IgD-negative memory B cell (primary cell): ENCODE results near the gene SV2C. TPM values are rescaled to one million over a fixed set of nuclear protein-coding genes. Genes with fewer than 3 reads are reported as not detected.

ENCODE experiments used
- H3K27ac Mint-ChIP-seq, 3 donors: one replicate each; pipeline ENCODE4 v1.8.0; 2020 to 2022; ENCODE audit warnings: mild to moderate bottlenecking in 3 of 3, mixed read lengths in 3 of 3, moderate library complexity in 1 of 3
- H3K27me3 Mint-ChIP-seq: one replicate; pipeline ENCODE4 v1.8.0; 2021; ENCODE audit warnings: mixed read lengths
- H3K36me3 Mint-ChIP-seq: one replicate; pipeline ENCODE4 v1.8.0; 2020; ENCODE audit warnings: mild to moderate bottlenecking, mixed read lengths
- H3K4me1 Mint-ChIP-seq, 3 donors: one replicate each; pipeline ENCODE4 v1.8.0; 2020 to 2022; ENCODE audit warnings: mixed read lengths in 3 of 3, mild to moderate bottlenecking in 1 of 3
- H3K4me3 Mint-ChIP-seq, 4 donors: one replicate each; pipeline ENCODE4 v1.8.0; 2020 to 2022; ENCODE audit warnings: mild to moderate bottlenecking in 4 of 4, mixed read lengths in 4 of 4, moderate library complexity in 3 of 4
- H3K9me3 Mint-ChIP-seq, 3 donors: one replicate each; pipeline ENCODE4 v1.8.0; 2020 to 2021; ENCODE audit warnings: mixed read lengths in 3 of 3, mild to moderate bottlenecking in 1 of 3
- polyA plus RNA-seq: library from polyadenylated mRNA; unstranded; fragments of 300-500 nt; fragmentation: Illumina TruSeq; gene quantifications from one replicate; pipeline ENCODE4 v1.2.3, GENCODE V29; 2021

The SV2C gene
- polyA plus RNA-seq, 1 donor from 2014 or later, result not detected

DNA sequence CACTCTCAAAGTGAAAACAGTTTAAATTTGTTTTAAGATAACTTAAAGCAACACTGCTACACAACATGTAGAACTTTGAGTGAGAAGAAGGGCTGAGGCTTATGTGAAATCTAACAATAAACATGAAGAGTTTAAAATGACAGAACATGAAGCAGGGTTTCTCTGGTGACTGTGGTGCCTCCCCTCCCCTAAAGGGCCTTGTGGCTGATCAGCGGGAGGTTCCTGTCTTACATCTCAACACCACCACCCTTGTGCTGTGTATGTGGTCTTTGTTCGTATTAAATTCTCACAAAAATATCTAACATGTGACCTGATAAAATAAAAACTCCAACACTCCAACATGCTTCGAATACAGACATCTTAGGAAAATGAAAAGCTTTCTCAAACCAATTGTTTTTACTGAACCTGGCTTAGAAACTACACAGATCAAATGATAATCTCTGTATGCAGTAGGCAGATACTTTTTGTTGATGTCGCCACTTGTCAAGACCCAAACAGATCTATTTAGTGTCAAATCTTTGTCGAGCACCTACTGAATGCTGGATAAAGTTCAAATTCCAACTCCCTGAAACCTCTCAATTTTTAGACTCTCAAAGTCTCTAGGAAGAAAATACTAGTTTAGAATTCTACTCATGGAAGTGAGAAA lies 310.0 kb downstream of the SV2C start:
- no peak overlapping the region for H3K4me3 Mint-ChIP-seq
- H3K36me3 Mint-ChIP-seq, result peaks cover 5% of the 10 kb centered on the region
- H3K27me3 Mint-ChIP-seq, result peaks cover 23% of the 10 kb centered on the region
- H3K27ac Mint-ChIP-seq, result no peak overlapping the region
- peaks cover 0 to 6% (median 4%) of the 10 kb centered on the region in 3 donors for H3K4me1 Mint-ChIP-seq
- no peaks in the 10 kb centered on the region for H3K9me3 Mint-ChIP-seq

DNA sequence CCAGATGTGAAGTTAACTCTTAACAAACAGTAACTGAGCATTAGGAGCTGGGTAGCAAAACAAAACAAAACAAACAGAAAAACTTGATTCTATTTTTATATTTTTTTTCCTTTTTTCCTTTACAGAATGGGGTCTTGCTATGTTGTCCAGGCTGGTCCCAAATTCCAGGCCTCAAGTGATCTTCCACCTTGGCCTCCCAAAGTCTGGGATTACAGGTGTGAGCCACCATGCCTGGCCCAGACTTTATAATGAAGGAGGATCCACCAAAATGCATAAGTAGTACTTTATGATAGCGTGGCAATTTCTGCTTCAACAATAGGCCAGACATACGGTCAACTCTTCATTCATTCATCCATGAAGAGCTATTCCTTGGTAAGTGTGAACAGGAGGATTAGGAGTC lies 314.0 kb downstream of the SV2C start:
- no peak overlapping the region for H3K27ac Mint-ChIP-seq
- H3K36me3 Mint-ChIP-seq, result peaks cover 5% of the 10 kb centered on the region
- H3K4me3 Mint-ChIP-seq, result no peak overlapping the region
- peaks cover 11 to 17% (median 14%) of the 10 kb centered on the region in 3 donors for H3K4me1 Mint-ChIP-seq
- no peaks in the 10 kb centered on the region for H3K9me3 Mint-ChIP-seq
- peaks cover 13% of the 10 kb centered on the region for H3K27me3 Mint-ChIP-seq

DNA sequence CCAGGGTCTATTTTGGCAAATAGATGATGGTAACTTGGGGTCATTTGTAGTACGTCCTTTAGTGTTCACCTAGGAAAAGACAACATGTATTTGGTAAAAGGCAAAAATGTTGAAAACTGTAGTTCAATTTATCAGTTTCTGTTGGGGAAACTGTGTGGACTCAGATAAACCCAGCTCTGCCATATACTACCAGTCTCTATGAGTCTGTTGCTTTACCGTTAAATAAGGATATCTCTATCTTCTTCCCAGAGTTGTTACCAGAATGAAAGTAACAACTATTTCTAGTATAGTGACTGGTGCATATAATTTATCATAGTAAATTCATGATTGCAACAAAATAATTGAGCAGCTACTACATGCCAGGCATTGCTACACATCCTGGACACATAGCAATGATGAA lies 316.1 kb downstream of the SV2C start:
- H3K4me3 Mint-ChIP-seq, result no peak overlapping the region
- no peak overlapping the region for H3K27ac Mint-ChIP-seq
- peaks cover 3% of the 10 kb centered on the region for H3K36me3 Mint-ChIP-seq
- H3K4me1 Mint-ChIP-seq, result peaks cover 14 to 21% (median 19%) of the 10 kb centered on the region in 3 donors
- peaks cover 6% of the 10 kb centered on the region for H3K27me3 Mint-ChIP-seq
- peaks cover 0 to 1% (median 0%) of the 10 kb centered on the region in 3 donors for H3K9me3 Mint-ChIP-seq

DNA sequence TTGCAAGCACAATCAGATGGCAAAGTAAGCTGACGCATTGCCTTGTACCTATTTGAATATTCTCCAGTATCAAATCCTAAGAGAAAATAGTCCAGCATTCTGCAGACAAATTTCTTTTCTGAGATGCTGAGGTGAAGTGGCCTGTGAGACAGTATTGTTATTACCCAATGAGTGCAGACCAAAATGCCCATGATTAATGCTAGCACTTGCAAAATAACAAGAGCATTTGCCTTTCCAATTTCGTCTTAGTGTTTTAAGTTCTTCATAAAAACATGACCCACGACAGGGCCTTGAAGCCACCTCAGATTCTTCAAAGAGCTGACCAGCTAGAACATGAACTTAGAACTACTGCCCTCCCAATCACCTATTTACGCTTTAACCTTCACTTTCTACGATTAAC lies 317.3 kb downstream of the SV2C start:
- peak overlapping the region in 1 of 4 donors; percentile 92 for H3K4me3 Mint-ChIP-seq
- peak overlapping the region in 1 of 3 donors; percentile 82 for H3K27ac Mint-ChIP-seq

DNA sequence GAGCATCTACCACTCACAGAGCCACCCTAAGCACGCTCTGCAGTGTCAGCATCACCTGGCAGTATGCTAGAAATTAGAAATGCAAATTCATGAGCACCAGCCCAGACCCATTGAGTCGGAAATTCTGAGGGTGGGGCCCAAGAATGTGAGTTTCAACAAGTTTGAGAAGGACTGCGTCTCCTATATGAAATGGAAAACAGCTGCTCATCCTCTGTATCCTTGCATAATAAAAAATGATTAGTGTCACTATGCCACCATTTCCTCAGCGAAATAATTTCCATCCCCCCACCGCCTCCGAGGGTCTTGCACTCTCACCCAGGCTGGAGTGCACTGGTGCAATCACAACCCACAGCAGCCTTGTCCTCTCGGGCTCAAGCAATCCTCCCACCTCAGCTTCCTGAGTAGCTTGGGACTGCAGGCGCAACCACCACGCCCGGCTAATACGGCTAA lies 318.6 kb downstream of the SV2C start:
- Mint-ChIP-seq H3K27ac (peak overlapping the region; percentile 97 to 99 (median 98)), H3K4me1 (peaks cover 26 to 42% (median 40%) of the 10 kb centered on the region in 3 donors), H3K27me3 (peaks cover 4% of the 10 kb centered on the region), H3K9me3 (peaks cover 0 to 1% (median 0%) of the 10 kb centered on the region in 3 donors), H3K4me3 (peak overlapping the region; percentile 91 to 98 (median 94)), H3K36me3 (peaks cover under 1% of the 10 kb centered on the region)

More for the DNA sequence above, 317.3 kb downstream of the SV2C start:
- H3K36me3 Mint-ChIP-seq, result peaks cover 3% of the 10 kb centered on the region
- peaks cover 20 to 31% (median 30%) of the 10 kb centered on the region in 3 donors for H3K4me1 Mint-ChIP-seq
- peaks cover 0 to 1% (median 0%) of the 10 kb centered on the region in 3 donors for H3K9me3 Mint-ChIP-seq
- H3K27me3 Mint-ChIP-seq, result peaks cover 6% of the 10 kb centered on the region

DNA sequence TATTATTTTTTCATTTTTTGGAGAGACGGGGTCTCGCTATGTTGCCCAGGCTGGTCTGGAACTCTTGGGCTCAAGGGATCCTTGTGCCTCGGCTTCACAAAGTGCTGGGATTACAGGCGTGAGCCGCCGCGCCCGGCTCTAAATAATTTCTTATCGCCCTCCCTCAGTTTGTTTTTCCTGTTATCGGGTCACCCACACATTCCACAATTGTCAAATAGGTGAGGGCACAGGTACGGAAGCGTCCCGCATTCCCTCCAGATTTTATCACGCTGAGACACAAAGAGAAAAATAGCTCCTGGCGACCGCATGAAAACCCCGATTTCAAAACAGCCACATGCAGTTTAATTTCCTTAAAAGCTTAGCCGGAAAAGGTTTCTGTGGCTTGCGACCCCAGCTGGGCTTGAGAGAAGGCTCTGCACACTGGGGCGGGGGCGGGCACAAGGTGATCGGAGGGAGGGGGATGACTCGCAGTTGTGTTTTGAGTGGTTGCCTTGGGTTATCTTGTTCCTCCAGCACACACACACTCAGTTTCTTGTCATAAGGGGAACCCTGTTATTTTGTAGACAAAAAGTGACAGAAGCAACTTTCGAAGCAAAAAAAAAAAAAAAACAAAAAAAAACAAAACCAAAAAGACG lies 319.2 kb downstream of the SV2C start:
- Mint-ChIP-seq H3K27me3 (peaks cover 4% of the 10 kb centered on the region), H3K36me3 (no peaks in the 10 kb centered on the region), H3K27ac (peak overlapping the region; percentile 97 to 99 (median 98)), H3K9me3 (peaks cover 0 to 1% (median 0%) of the 10 kb centered on the region in 3 donors), H3K4me1 (peaks cover 28 to 42% (median 41%) of the 10 kb centered on the region in 3 donors), H3K4me3 (peak overlapping the region; percentile 91 to 98 (median 94))

DNA sequence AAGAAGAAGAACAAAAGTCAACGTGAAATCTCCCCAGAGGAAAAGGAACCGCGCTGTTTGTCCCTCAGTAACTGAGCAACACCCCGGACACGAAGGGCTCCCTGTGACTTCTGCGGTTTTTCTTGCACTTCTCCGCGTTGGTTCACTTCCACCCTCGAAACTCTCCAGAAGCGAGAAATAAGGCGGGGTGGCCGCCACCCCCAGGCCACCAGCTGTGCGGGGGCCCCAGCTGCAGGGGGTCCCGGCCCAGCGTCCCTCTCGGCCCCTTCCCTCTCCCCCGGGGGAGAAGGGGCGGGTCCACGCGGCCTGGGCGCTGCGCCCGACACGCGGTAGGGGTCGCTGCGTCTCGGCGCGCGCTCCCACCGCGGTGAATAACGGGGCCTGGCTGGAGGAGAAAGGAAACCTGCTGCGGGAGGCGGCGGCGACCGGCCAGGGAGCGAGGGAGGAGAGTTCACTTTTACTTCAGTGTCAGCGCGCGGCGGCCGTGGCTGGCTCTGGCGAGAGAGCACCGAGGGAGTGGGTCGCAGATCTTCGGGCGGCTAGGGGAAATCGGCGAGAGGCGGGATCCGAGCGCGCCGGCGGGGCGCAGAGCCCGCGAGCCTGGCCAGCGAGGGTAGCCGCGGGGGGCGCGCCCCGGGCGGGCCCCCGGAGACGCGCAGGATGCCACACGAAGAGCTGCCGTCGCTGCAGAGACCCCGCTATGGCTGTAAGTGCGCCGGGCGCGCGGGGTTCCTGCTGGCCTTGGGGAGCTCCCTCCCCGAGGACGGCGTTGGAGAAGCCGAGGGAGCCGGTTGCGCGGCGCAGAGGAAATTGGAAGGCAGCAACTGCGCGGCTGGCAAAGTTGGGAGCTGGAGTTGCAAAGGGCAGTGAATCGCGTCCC lies 319.9 kb downstream of the SV2C start, which contains the start of gene IQGAP2:
IQGAP2 (plus strand) TSS at position 400 of the 880 bp plus-strand sequence; CDS start at position 661, 261 bp downstream.
- peaks cover 0 to 1% (median 0%) of the 10 kb centered on the region in 3 donors for H3K9me3 Mint-ChIP-seq
- H3K36me3 Mint-ChIP-seq, result no peaks in the 10 kb centered on the region
- H3K4me3 Mint-ChIP-seq, result peak within 1 kb of the TSS; percentile 91 to 98 (median 94)
- peaks cover 4% of the 10 kb centered on the region for H3K27me3 Mint-ChIP-seq
- peaks cover 29 to 42% (median 42%) of the 10 kb centered on the region in 3 donors for H3K4me1 Mint-ChIP-seq
- H3K27ac Mint-ChIP-seq, result peak within 1 kb of the TSS; percentile 97 to 99 (median 98)
